ENCODE data around the gene ANXA1. TPM values are rescaled to one million over a fixed set of nuclear protein-coding genes. Genes with fewer than 3 reads are reported as not detected.

Gene ANXA1
- total and polyA plus RNA-seq, 4 experiments from 2014 or later, result 324 to 1,202 (median 478) TPM

GRCh38 chr9:73116031-73116430 is 35.6 kb upstream of the ANXA1 start:
- Histone ChIP-seq H3K27ac (ENCODE audit: low read depth, low read length) (no peak overlapping the region), H3K36me3 (ENCODE audit: insufficient read depth, low read length) (no peaks in the 10 kb centered on the region), H3K9me3 (ENCODE audit: control insufficient read depth in 1 of 2, low read length in 2 of 2) (no peaks in the 10 kb centered on the region), H3K27me3 (ENCODE audit: insufficient read depth, low read length) (no peaks in the 10 kb centered on the region), H3K4me1 (ENCODE audit: insufficient read depth, low read length) (peaks cover 35% of the 10 kb centered on the region), H3K4me3 (ENCODE audit: low read length in 2 of 2) (no peak overlapping the region)
- CTCF ChIA-PET (ENCODE audit: partially characterized antibody), result interaction anchor here (5.6 kb wide), 1 partner anchor 8 kb away, joined by 31 read pairs; no protein-coding TSS in a partner anchor
- Mint-ChIP-seq H3K36me3 (no peaks in the 10 kb centered on the region), H3K9me3 (no peaks in the 10 kb centered on the region), H3K27ac (peak overlapping the region in 4 of 7 donors; percentile 55 to 72 (median 63)), H3K4me1 (peaks cover 23 to 45% (median 33%) of the 10 kb centered on the region in 4 donors), H3K27me3 (no peaks in the 10 kb centered on the region), H3K4me3 (peak overlapping the region in 1 of 8 donors; percentile 18)
- DNase-seq, result no peak
- POLR2A ChIA-PET (ENCODE audit: partially characterized antibody), result interaction anchor here (1.0 to 3.1 kb wide), 3 partner anchors 15 to 39 kb away, joined by 3 to 13 read pairs (median 9); no protein-coding TSS in a partner anchor
- intact Hi-C loops (cut with micrococcal nuclease), result loop anchor here (2.0 kb wide), 1 partner anchor 17 kb away; no protein-coding TSS in a partner anchor

DNA sequence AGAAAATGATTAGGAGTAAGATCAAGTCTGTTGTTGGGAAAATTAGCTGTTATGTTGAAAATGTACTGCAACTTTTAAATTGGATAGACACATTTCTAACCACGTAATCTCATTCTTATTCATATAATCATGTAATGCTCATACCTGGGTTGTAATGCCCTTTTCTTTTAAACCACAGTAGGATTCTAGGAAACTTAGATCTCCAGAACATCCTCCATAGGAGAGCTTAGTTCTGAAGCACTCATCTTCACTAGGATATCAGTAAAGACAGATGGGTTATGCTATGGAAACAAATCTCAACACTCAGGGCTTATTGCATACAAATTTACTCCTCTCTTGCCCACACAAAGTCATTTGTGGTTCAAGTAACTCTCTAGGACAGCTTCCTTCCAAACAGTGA is 34.8 kb upstream of the ANXA1 start:
- H3K36me3 Mint-ChIP-seq, result no peaks in the 10 kb centered on the region
- ChIA-PET POLR2A (ENCODE audit: partially characterized antibody) (interaction anchor here (1.0 to 3.1 kb wide), 3 partner anchors 14 to 38 kb away, joined by 3 to 13 read pairs (median 3); no protein-coding TSS in a partner anchor), CTCF (ENCODE audit: partially characterized antibody) (interaction anchor here (0.8 to 5.6 kb wide), 4 partner anchors 9 to 66 kb away, joined by 3 to 31 read pairs (median 4); no protein-coding TSS in a partner anchor)
- Histone ChIP-seq H3K36me3 (ENCODE audit: insufficient read depth, low read length) (no peaks in the 10 kb centered on the region), H3K27ac (ENCODE audit: low read depth, low read length) (no peak overlapping the region), H3K9me3 (ENCODE audit: control insufficient read depth in 1 of 2, low read length in 2 of 2) (no peaks in the 10 kb centered on the region), H3K27me3 (ENCODE audit: insufficient read depth, low read length) (no peaks in the 10 kb centered on the region), H3K4me1 (ENCODE audit: insufficient read depth, low read length) (peaks cover 35% of the 10 kb centered on the region), H3K4me3 (ENCODE audit: low read length in 2 of 2) (no peak overlapping the region)
- no peak overlapping the region for H3K4me3 Mint-ChIP-seq
- no peak for DNase-seq
- H3K9me3 Mint-ChIP-seq, result no peaks in the 10 kb centered on the region
- peaks cover 23 to 45% (median 33%) of the 10 kb centered on the region in 4 donors for H3K4me1 Mint-ChIP-seq
- H3K27me3 Mint-ChIP-seq, result no peaks in the 10 kb centered on the region
- H3K27ac Mint-ChIP-seq, result peak overlapping the region in 3 of 7 donors; percentile 3 to 67 (median 40)
- intact Hi-C loops (cut with micrococcal nuclease), result loop anchor here (2.0 kb wide), 1 partner anchor 16 kb away; no protein-coding TSS in a partner anchor

DNA sequence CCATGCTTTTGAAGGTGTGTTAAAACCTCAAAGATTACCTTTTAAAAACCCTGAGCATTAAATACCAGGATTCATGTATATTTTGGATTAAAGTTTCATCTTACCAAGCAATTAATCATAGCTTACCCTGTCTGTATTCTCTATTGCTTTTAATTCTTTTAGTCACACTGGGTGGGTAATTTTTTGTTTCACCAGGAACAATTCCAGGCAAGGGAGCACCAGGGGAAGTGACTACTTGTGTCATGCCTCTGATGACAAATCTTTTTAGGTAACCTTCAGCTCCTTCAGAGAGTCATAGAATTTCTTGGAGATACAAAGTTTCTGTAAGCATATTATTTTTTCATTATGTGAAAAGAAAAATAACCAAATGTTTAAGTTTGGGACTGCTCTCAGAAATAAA is 33.4 kb upstream of the ANXA1 start:
- Mint-ChIP-seq H3K27ac (no peak overlapping the region), H3K27me3 (no peaks in the 10 kb centered on the region), H3K4me1 (peaks cover 22 to 40% (median 31%) of the 10 kb centered on the region in 4 donors), H3K4me3 (no peak overlapping the region), H3K36me3 (no peaks in the 10 kb centered on the region), H3K9me3 (no peaks in the 10 kb centered on the region)
- Histone ChIP-seq H3K27ac (ENCODE audit: low read depth, low read length) (no peak overlapping the region), H3K4me1 (ENCODE audit: insufficient read depth, low read length) (peaks cover 33% of the 10 kb centered on the region), H3K4me3 (ENCODE audit: low read length in 2 of 2) (no peak overlapping the region), H3K27me3 (ENCODE audit: insufficient read depth, low read length) (no peaks in the 10 kb centered on the region), H3K36me3 (ENCODE audit: insufficient read depth, low read length) (no peaks in the 10 kb centered on the region), H3K9me3 (ENCODE audit: control insufficient read depth in 1 of 2, low read length in 2 of 2) (no peaks in the 10 kb centered on the region)
- intact Hi-C loops (cut with micrococcal nuclease), result no loop called here
- CTCF ChIA-PET (ENCODE audit: partially characterized antibody), result interaction anchor here (5.6 kb wide), 1 partner anchor 10 kb away, joined by 31 read pairs; no protein-coding TSS in a partner anchor
- POLR2A ChIA-PET (ENCODE audit: partially characterized antibody), result interaction anchor here (1.8 kb wide), 1 partner anchor 12 kb away, joined by 5 read pairs; no protein-coding TSS in a partner anchor
- DNase-seq, result no peak

- Histone ChIP-seq H3K4me3 (ENCODE audit: low read length in 2 of 2) (no peak overlapping the region), H3K27ac (ENCODE audit: low read depth, low read length) (no peak overlapping the region), H3K36me3 (ENCODE audit: insufficient read depth, low read length) (no peaks in the 10 kb centered on the region), H3K4me1 (ENCODE audit: insufficient read depth, low read length) (peaks cover 25% of the 10 kb centered on the region), H3K9me3 (ENCODE audit: control insufficient read depth in 1 of 2, low read length in 2 of 2) (no peaks in the 10 kb centered on the region), H3K27me3 (ENCODE audit: insufficient read depth, low read length) (no peaks in the 10 kb centered on the region)
- DNase-seq, result no peak
- no peak overlapping the region for H3K4me3 Mint-ChIP-seq
- H3K9me3 Mint-ChIP-seq, result no peaks in the 10 kb centered on the region
- no peak overlapping the region for H3K27ac Mint-ChIP-seq
- CTCF ChIA-PET (ENCODE audit: partially characterized antibody), result interaction anchor here (0.9 to 5.6 kb wide), 3 partner anchors 11 to 36 kb away, joined by 3 to 31 read pairs (median 4); no protein-coding TSS in a partner anchor
- POLR2A ChIA-PET (ENCODE audit: partially characterized antibody), result interaction anchor here (1.8 kb wide), 1 partner anchor 12 kb away, joined by 5 read pairs; no protein-coding TSS in a partner anchor
- no peaks in the 10 kb centered on the region for H3K36me3 Mint-ChIP-seq
- intact Hi-C loops (cut with micrococcal nuclease), result no loop called here
- H3K4me1 Mint-ChIP-seq, result peaks cover 18 to 33% (median 26%) of the 10 kb centered on the region in 4 donors
- no peaks in the 10 kb centered on the region for H3K27me3 Mint-ChIP-seq
Observed at GRCh38 chr9:73118898-73119554, 32.6 kb upstream of the ANXA1 start.

DNA sequence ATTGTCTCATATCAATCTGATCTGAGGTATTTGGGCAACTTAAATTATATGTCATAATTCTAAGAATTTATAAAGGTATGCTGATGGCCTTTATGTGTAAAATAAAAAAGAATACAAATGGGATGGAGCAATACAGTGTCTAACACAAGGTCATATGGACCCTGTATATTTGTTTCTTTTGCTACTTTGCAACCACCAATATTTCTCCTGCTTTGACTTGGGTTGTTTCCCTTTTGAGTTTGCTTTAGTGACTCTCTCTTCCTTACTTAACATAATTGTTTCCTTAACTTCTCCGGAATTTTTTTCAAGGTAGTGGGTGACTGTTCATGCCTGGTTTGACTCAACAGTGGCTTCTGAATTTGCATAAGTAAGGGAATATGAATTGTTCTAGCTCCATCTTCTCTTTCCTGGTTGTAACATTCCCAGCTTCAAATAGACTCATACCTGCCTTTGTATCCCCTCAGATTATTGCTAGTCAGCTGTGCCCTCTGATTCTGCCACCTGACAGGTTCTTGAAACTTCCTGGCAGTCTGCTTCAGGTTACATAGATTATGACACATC is 30.2 kb upstream of the ANXA1 start:
- Histone ChIP-seq H3K27me3 (ENCODE audit: insufficient read depth, low read length) (no peaks in the 10 kb centered on the region), H3K4me1 (ENCODE audit: insufficient read depth, low read length) (peaks cover under 1% of the 10 kb centered on the region), H3K4me3 (ENCODE audit: low read length in 2 of 2) (no peak overlapping the region), H3K9me3 (ENCODE audit: control insufficient read depth in 1 of 2, low read length in 2 of 2) (no peaks in the 10 kb centered on the region), H3K27ac (ENCODE audit: low read depth, low read length) (no peak overlapping the region), H3K36me3 (ENCODE audit: insufficient read depth, low read length) (no peaks in the 10 kb centered on the region)
- ChIA-PET POLR2A (ENCODE audit: partially characterized antibody) (interaction anchor here (0.8 to 1.5 kb wide), 2 partner anchors 12 to 31 kb away, joined by 3 to 4 read pairs; no protein-coding TSS in a partner anchor), CTCF (ENCODE audit: partially characterized antibody) (interaction anchor here (0.8 kb wide), 1 partner anchor 8 kb away, joined by 3 read pairs; no protein-coding TSS in a partner anchor)
- Mint-ChIP-seq H3K27me3 (no peaks in the 10 kb centered on the region), H3K4me3 (no peak overlapping the region), H3K27ac (no peak overlapping the region), H3K4me1 (peaks cover 3 to 9% (median 6%) of the 10 kb centered on the region in 4 donors), H3K36me3 (no peaks in the 10 kb centered on the region), H3K9me3 (no peaks in the 10 kb centered on the region)
- no peak for DNase-seq
- intact Hi-C loops (cut with micrococcal nuclease), result no loop called here

GRCh38 chr9:73125651-73126050 is 26.0 kb upstream of the ANXA1 start:
- Mint-ChIP-seq H3K9me3 (no peaks in the 10 kb centered on the region), H3K4me3 (no peak overlapping the region), H3K27me3 (no peaks in the 10 kb centered on the region), H3K4me1 (peaks cover 11 to 20% (median 13%) of the 10 kb centered on the region in 4 donors), H3K27ac (no peak overlapping the region), H3K36me3 (no peaks in the 10 kb centered on the region)
- Histone ChIP-seq H3K9me3 (ENCODE audit: control insufficient read depth in 1 of 2, low read length in 2 of 2) (no peaks in the 10 kb centered on the region), H3K27me3 (ENCODE audit: insufficient read depth, low read length) (no peaks in the 10 kb centered on the region), H3K4me3 (ENCODE audit: low read length in 2 of 2) (no peak overlapping the region), H3K36me3 (ENCODE audit: insufficient read depth, low read length) (no peaks in the 10 kb centered on the region), H3K27ac (ENCODE audit: low read depth, low read length) (no peak overlapping the region), H3K4me1 (ENCODE audit: insufficient read depth, low read length) (peaks cover 19% of the 10 kb centered on the region)
- CTCF ChIA-PET (ENCODE audit: partially characterized antibody), result interaction anchor here (2.5 kb wide), 1 partner anchor 18 kb away, joined by 5 read pairs; no protein-coding TSS in a partner anchor
- intact Hi-C loops (cut with micrococcal nuclease), result no loop called here
- no peak for DNase-seq
- POLR2A ChIA-PET (ENCODE audit: partially characterized antibody), result no interaction called here

All from CD4-positive, alpha-beta memory T cell (primary cell).